Measurements from ENCODE around the gene TERT.
A peak's percentile ranks its signal among the peaks of the same experiment; 100 is the strongest.

Gene TERT

DNA sequence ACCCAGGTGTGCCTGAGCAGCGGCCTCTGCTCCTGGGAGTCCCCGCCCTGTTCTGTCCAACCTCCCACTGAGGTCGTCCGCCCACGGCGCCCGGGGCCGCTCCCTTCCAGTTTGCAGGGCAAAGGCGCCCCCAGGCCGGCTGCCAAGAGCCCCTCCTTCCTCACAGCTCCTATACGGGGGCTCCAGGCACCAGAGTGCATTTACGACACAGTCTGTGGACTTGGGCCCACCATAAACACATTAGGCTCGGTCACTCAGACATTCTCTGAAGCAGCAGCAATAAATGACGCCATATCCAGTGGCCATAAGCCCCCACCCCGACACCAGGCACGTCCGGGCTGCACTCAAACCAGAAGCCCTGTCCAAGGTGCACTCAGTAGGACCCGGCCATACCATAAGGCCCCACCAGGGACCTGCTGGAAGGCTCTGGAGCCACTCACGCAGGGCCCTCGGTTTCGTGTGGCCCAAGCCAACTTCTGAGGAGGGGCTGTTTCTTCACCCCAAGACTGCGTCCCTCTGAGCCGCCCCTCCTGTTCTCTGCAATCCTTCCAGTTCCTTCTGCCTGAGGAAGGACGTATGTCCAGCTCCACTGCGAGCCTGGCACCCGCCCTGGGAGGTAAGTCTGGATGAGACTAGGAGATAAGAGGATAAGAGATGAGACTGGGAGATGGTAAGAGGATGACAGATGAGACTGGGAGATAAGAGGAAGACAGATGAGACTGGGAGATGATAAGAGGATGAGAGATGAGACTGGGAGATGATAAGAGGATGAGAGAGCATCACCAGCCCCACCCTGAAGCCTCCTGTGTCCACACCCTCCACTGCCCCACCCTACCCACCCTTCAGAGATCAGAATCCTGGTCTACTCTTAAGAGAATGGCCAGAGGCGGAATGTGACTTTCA lies 42.9 kb downstream of the TERT start:
- TF ChIP-seq CTCF (IDR thresholded peaks at IDR 0.05; ENCODE audit: insufficient read depth, low read depth, low read length, missing control alignments): no peak
- no peak overlapping the region for H3K4me3 ChIP-seq (ENCODE audit: low read length)
- DNase-seq (ENCODE audit: low read depth): no peak

- DNase-seq (ENCODE audit: low read depth): no peak
- no peak overlapping the region for H3K4me3 ChIP-seq (ENCODE audit: low read length)
- no peak for TF ChIP-seq CTCF (IDR thresholded peaks at IDR 0.05; ENCODE audit: insufficient read depth, low read depth, low read length, missing control alignments)
Measured at GRCh38 chr5:1249366-1250280, 45.2 kb downstream of the TERT start.

- no peak overlapping the region for H3K4me3 ChIP-seq (ENCODE audit: low read length)
- no peak for TF ChIP-seq CTCF (IDR thresholded peaks at IDR 0.05; ENCODE audit: insufficient read depth, low read depth, low read length, missing control alignments)
- no peak for DNase-seq (ENCODE audit: low read depth)
Measured at GRCh38 chr5:1247811-1248210, 47.1 kb downstream of the TERT start.

GRCh38 chr5:1246711-1247431 lies 48.0 kb downstream of the TERT start:
- TF ChIP-seq CTCF (IDR thresholded peaks at IDR 0.05; ENCODE audit: insufficient read depth, low read depth, low read length, missing control alignments): no peak
- no peak overlapping the region for H3K4me3 ChIP-seq (ENCODE audit: low read length)
- peak; percentile 14 for DNase-seq (ENCODE audit: low read depth)

DNA sequence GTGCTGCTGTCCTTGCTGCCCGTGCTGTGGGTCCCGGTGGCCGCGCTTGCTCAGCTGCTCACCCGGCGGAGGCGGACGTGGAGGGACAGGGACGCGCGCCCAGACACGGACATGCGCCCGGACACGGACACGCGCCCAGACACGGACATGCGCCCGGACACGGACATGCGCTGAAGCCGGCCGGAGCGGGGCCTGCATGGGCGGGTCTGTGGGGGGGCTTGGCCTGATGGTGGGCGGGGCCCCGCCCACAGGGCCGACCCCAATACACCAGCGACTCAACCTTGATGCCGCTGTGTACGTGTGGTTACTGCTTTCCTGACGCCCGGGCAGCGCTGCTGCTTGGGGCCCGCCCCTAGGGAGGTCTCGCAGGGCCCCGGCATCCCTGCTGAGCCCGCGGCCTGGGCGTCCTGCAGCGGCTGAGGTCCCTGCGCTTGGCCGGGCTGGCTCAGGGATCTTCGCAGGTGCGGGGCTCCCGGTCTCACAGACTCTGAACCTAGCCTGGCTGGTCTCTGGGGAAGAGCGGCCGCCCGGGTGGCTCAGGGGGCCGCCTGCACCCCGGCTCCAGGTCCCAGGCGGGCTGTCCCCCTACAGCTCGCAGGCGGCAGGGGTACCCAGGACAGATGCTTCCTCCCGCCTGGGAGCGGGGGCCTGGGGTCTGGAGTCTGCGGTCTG lies 48.8 kb downstream of the TERT start:
- no peak overlapping the region for H3K4me3 ChIP-seq (ENCODE audit: low read length)
- no peak for DNase-seq (ENCODE audit: low read depth)
- TF ChIP-seq CTCF (IDR thresholded peaks at IDR 0.05; ENCODE audit: insufficient read depth, low read depth, low read length, missing control alignments): no peak

DNA sequence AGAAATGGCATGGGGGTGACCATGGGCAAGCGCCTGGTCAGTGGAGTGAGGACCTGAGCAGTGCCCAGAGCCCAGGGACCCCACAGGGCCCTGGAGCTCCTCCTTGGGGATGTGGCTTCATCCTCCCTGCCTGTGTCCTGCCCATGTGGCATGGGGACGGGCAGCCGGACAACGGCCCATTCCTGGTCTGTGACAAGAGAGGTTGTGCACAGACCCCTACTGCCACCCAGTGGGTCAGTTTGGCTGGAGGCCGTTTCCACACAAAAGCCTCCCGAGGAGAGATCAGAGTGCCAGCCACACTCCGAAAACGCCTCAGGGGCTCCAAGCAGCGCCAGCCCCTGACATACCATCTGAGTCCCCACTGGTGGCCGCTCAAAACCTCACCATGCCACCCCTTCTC lies 49.9 kb downstream of the TERT start:
- TF ChIP-seq CTCF (IDR thresholded peaks at IDR 0.05; ENCODE audit: insufficient read depth, low read depth, low read length, missing control alignments): no peak
- DNase-seq (ENCODE audit: low read depth): no peak
- H3K4me3 ChIP-seq (ENCODE audit: low read length): no peak overlapping the region
